HepG2 (cell line): Measurements from ENCODE around the gene TVP23C. TPM values are rescaled to one million over a fixed set of nuclear protein-coding genes. Genes with fewer than 3 reads are reported as not detected.

ENCODE experiments used
- ATF4 ChIP-seq, 2 experiments: fragments of 450-650 bp in 1 of 2; sonication (generic) in 1 of 2; formaldehyde crosslinking; IDR thresholded peaks; 2 replicates each; pipeline versions ENCODE4 v1.5.0 to v1.8.0; 2020 to 2022; ENCODE audit warnings: mild to moderate bottlenecking in 1 of 2, missing genetic modification reagents in 1 of 2
- GABPB1 ChIP-seq: IDR thresholded peaks from 2 replicates; pipeline ENCODE4 v1.6.1; 2016; ENCODE audit warnings: mild to moderate bottlenecking, missing genetic modification reagents, moderate library complexity, missing compliant biosample characterization
- GATAD2A ChIP-seq: IDR thresholded peaks from 2 replicates; pipeline ENCODE4 v1.6.1; 2016
- HNRNPLL ChIP-seq: fragments of 200-400 bp; formaldehyde crosslinking; IDR thresholded peaks from 2 replicates; pipeline ENCODE4 v1.6.1; 2017; ENCODE audit warnings: mild to moderate bottlenecking, low read depth, low read length; ENCODE audit not compliant: poor library complexity, severe bottlenecking
- MYC ChIP-seq: sonication (generic); formaldehyde crosslinking; IDR thresholded peaks from 2 replicates; pipeline ENCODE4 v1.9.0; 2021; ENCODE audit warnings: missing genetic modification reagents, borderline replicate concordance
- POLR2A ChIP-seq, 2 experiments: IDR thresholded peaks; 2 replicates each; pipeline ENCODE4 v1.6.1; 2011; ENCODE audit warnings: low read depth in 2 of 2, low read length in 2 of 2, mild to moderate bottlenecking in 1 of 2, moderate library complexity in 1 of 2; ENCODE audit not compliant: insufficient read depth in 1 of 2
- SAP130 ChIP-seq: IDR thresholded peaks from 2 replicates; pipeline ENCODE4 v1.6.1; 2016; ENCODE audit warnings: low read depth
- SPEN ChIP-seq: sonication (generic); formaldehyde crosslinking; IDR thresholded peaks from 2 replicates; pipeline ENCODE4 v1.5.1; 2020; ENCODE audit warnings: low read depth, mild to moderate bottlenecking, missing genetic modification reagents
- YEATS4 ChIP-seq: sonication (generic); formaldehyde crosslinking; IDR thresholded peaks from 2 replicates; pipeline ENCODE4 v1.4.0; 2020; ENCODE audit warnings: missing genetic modification reagents, borderline replicate concordance
- YY1 ChIP-seq: IDR thresholded peaks from 2 replicates; pipeline ENCODE4 v1.6.1; 2011; ENCODE audit warnings: low read length, low read depth, moderate library complexity, mild to moderate bottlenecking; ENCODE audit not compliant: insufficient read depth, insufficient replicate concordance
- ZFP90 ChIP-seq: sonication (generic); formaldehyde crosslinking; IDR thresholded peaks from 2 replicates; pipeline ENCODE4 v1.8.0; 2022; ENCODE audit warnings: missing genetic modification reagents, mild to moderate bottlenecking, inconsistent platforms, borderline replicate concordance
- ZNF431 ChIP-seq: sonication (generic); formaldehyde crosslinking; IDR thresholded peaks from 2 replicates; pipeline ENCODE4 v1.9.0; 2022; ENCODE audit warnings: missing genetic modification reagents, low read depth, mild to moderate bottlenecking, borderline replicate concordance
- polyA plus RNA-seq, 8 experiments: library from polyadenylated mRNA; depleted of rRNA in 3 of 8; stranded (reverse) in 7 of 8; unstranded in 1 of 8; fragments of >200 nt; fragmentation: Illumina TruSeq in 4 of 8; extraction: Trizol in 4 of 8; gene quantifications; 2 replicates each; pipeline versions ENCODE4 v1.2.1 to v1.2.3, GENCODE V29; 2011 to 2016; ENCODE audit warnings: low read depth in 4 of 8, missing spikeins in 1 of 8, mixed read lengths in 1 of 8; ENCODE audit not compliant: insufficient read depth in 1 of 8
- total RNA-seq, 5 experiments: library from RNA; depleted of rRNA; stranded (reverse); fragments of >200 nt; fragmentation: Illumina TruSeq; extraction: Trizol; gene quantifications; 2 replicates each; pipeline ENCODE4 v1.2.3, GENCODE V29; 2016; ENCODE audit warnings: low read depth in 1 of 5
- TF ChIP-seq, protein P1 (sequence below): sonication (generic); formaldehyde crosslinking; IDR thresholded peaks from 2 replicates; pipeline ENCODE4 v1.4.0; 2020; ENCODE audit warnings: missing genetic modification reagents
- TF ChIP-seq, protein P2 (sequence below): IDR thresholded peaks from 2 replicates; pipeline ENCODE4 v1.6.1; 2016; ENCODE audit warnings: low read depth, control low read depth
- TF ChIP-seq, protein P3 (sequence below): sonication (generic); formaldehyde crosslinking; IDR thresholded peaks from 2 replicates; pipeline ENCODE4 v1.8.0; 2022; ENCODE audit warnings: missing genetic modification reagents, mild to moderate bottlenecking, moderate library complexity, borderline replicate concordance
- TF ChIP-seq, protein P4 (sequence below): sonication (generic); formaldehyde crosslinking; IDR thresholded peaks from 2 replicates; pipeline ENCODE4 v1.5.0; 2020; ENCODE audit warnings: mild to moderate bottlenecking, missing genetic modification reagents, borderline replicate concordance

The TVP23C gene
- total and polyA plus RNA-seq, 2 of the 13 experiments (the other 11 are each of a cell fraction or from before 2014, with no cell fraction given): 10.4 to 28.2 TPM

- peak; percentile 90 for TF ChIP-seq YY1
- TF ChIP-seq, protein P1, sequence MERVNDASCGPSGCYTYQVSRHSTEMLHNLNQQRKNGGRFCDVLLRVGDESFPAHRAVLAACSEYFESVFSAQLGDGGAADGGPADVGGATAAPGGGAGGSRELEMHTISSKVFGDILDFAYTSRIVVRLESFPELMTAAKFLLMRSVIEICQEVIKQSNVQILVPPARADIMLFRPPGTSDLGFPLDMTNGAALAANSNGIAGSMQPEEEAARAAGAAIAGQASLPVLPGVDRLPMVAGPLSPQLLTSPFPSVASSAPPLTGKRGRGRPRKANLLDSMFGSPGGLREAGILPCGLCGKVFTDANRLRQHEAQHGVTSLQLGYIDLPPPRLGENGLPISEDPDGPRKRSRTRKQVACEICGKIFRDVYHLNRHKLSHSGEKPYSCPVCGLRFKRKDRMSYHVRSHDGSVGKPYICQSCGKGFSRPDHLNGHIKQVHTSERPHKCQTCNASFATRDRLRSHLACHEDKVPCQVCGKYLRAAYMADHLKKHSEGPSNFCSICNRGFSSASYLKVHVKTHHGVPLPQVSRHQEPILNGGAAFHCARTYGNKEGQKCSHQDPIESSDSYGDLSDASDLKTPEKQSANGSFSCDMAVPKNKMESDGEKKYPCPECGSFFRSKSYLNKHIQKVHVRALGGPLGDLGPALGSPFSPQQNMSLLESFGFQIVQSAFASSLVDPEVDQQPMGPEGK (CRISPR knock-in tag): peak; percentile 46
- peak; percentile 72 for TF ChIP-seq MYC
- TF ChIP-seq GATAD2A (CRISPR knock-in tag): peak; percentile 49
- TF ChIP-seq SPEN: 0 out of 2 replicates have a peak, but pooled peaks have one; percentile 44
- TF ChIP-seq ZNF431 (CRISPR knock-in tag): 0 out of 2 replicates have a peak, but pooled peaks have one; percentile 43
- peak; percentile 85 for TF ChIP-seq SAP130 (CRISPR knock-in tag)
- peak; percentile 86 for TF ChIP-seq GABPB1
- TF ChIP-seq ZFP90 (CRISPR knock-in tag): 0 out of 2 replicates have a peak, but pooled peaks have one; percentile 41
- TF ChIP-seq YEATS4 (CRISPR knock-in tag): peak; percentile 90
- TF ChIP-seq, protein P2, sequence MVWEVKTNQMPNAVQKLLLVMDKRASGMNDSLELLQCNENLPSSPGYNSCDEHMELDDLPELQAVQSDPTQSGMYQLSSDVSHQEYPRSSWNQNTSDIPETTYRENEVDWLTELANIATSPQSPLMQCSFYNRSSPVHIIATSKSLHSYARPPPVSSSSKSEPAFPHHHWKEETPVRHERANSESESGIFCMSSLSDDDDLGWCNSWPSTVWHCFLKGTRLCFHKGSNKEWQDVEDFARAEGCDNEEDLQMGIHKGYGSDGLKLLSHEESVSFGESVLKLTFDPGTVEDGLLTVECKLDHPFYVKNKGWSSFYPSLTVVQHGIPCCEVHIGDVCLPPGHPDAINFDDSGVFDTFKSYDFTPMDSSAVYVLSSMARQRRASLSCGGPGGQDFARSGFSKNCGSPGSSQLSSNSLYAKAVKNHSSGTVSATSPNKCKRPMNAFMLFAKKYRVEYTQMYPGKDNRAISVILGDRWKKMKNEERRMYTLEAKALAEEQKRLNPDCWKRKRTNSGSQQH (CRISPR knock-in tag): 0 out of 2 replicates have a peak, but pooled peaks have one; percentile 46
- TF ChIP-seq, protein P3, sequence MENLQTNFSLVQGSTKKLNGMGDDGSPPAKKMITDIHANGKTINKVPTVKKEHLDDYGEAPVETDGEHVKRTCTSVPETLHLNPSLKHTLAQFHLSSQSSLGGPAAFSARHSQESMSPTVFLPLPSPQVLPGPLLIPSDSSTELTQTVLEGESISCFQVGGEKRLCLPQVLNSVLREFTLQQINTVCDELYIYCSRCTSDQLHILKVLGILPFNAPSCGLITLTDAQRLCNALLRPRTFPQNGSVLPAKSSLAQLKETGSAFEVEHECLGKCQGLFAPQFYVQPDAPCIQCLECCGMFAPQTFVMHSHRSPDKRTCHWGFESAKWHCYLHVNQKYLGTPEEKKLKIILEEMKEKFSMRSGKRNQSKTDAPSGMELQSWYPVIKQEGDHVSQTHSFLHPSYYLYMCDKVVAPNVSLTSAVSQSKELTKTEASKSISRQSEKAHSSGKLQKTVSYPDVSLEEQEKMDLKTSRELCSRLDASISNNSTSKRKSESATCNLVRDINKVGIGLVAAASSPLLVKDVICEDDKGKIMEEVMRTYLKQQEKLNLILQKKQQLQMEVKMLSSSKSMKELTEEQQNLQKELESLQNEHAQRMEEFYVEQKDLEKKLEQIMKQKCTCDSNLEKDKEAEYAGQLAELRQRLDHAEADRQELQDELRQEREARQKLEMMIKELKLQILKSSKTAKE (CRISPR knock-in tag): 0 out of 2 replicates have a peak, but pooled peaks have one; percentile 22
- TF ChIP-seq, protein P4, sequence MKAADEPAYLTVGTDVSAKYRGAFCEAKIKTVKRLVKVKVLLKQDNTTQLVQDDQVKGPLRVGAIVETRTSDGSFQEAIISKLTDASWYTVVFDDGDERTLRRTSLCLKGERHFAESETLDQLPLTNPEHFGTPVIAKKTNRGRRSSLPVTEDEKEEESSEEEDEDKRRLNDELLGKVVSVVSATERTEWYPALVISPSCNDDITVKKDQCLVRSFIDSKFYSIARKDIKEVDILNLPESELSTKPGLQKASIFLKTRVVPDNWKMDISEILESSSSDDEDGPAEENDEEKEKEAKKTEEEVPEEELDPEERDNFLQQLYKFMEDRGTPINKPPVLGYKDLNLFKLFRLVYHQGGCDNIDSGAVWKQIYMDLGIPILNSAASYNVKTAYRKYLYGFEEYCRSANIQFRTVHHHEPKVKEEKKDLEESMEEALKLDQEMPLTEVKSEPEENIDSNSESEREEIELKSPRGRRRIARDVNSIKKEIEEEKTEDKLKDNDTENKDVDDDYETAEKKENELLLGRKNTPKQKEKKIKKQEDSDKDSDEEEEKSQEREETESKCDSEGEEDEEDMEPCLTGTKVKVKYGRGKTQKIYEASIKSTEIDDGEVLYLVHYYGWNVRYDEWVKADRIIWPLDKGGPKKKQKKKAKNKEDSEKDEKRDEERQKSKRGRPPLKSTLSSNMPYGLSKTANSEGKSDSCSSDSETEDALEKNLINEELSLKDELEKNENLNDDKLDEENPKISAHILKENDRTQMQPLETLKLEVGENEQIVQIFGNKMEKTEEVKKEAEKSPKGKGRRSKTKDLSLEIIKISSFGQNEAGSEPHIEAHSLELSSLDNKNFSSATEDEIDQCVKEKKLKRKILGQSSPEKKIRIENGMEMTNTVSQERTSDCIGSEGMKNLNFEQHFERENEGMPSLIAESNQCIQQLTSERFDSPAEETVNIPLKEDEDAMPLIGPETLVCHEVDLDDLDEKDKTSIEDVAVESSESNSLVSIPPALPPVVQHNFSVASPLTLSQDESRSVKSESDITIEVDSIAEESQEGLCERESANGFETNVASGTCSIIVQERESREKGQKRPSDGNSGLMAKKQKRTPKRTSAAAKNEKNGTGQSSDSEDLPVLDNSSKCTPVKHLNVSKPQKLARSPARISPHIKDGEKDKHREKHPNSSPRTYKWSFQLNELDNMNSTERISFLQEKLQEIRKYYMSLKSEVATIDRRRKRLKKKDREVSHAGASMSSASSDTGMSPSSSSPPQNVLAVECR (CRISPR knock-in tag): peak; percentile 64; the same call in 1 of the 2 replicates
- peak in 1 of 2 experiments; percentile 45; a peak in 2 of 4 replicates for TF ChIP-seq ATF4 (CRISPR knock-in tag; IDR thresholded peaks at IDR 0.05)
- peak; percentile 74 for TF ChIP-seq HNRNPLL
- TF ChIP-seq POLR2A (IDR thresholded peaks at IDR 0.05; ENCODE audit: insufficient read depth in 1 of 2, low read depth in 2 of 2, low read length in 2 of 2): peak; percentile 80 to 90
Measured at GRCh38 chr17:15563375-15563857, at the start of gene TVP23C (continued).
